Skeletal muscle tissue (tissue), 4 donors: ENCODE measurements around the gene FAS. TPM values are rescaled to one million over a fixed set of nuclear protein-coding genes. Genes with fewer than 3 reads are reported as not detected.
"Not testable (repeated sequence)": the region's sequence is repeated elsewhere in the genome, so short reads cannot be mapped to it uniquely, and the experiment has no call there.

Source experiments
- H3K27ac ChIP-seq: one replicate; pipeline ENCODE4 v1.7.0; 2013; ENCODE audit warnings: mild to moderate bottlenecking, low read depth, low read length, inconsistent platforms
- H3K27me3 ChIP-seq, 3 donors: one replicate each; pipeline ENCODE4 v1.7.0; 2013; ENCODE audit warnings: low read length in 3 of 3; ENCODE audit not compliant: control insufficient read depth in 3 of 3, insufficient read depth in 3 of 3
- H3K36me3 ChIP-seq, 3 donors: one replicate each; pipeline ENCODE4 v1.7.0; 2013; ENCODE audit warnings: low read length in 3 of 3; ENCODE audit not compliant: control insufficient read depth in 3 of 3, insufficient read depth in 3 of 3
- H3K4me1 ChIP-seq, 3 donors: one replicate each; pipeline ENCODE4 v1.7.0; 2013; ENCODE audit warnings: low read length in 3 of 3, mild to moderate bottlenecking in 3 of 3; ENCODE audit not compliant: control insufficient read depth in 3 of 3, insufficient read depth in 3 of 3
- H3K4me3 ChIP-seq, 3 donors: one replicate each; pipeline ENCODE4 v1.7.0; 2013; ENCODE audit warnings: low read length in 3 of 3
- H3K9ac ChIP-seq, 3 donors: one replicate each; pipeline ENCODE4 v1.7.0; 2013; ENCODE audit warnings: low read length in 3 of 3, mild to moderate bottlenecking in 3 of 3, moderate library complexity in 2 of 3, low read depth in 1 of 3
- H3K9me3 ChIP-seq, 3 donors: one replicate each; pipeline ENCODE4 v1.7.0; 2013; ENCODE audit warnings: low read length in 3 of 3; ENCODE audit not compliant: control insufficient read depth in 3 of 3
- total RNA-seq: library from RNA; depleted of rRNA; stranded (reverse); fragments of >200 nt; gene quantifications from one replicate; pipeline ENCODE4 v1.2.3, GENCODE V29; 2014
- donor health status: Osteomylitis.

Gene FAS
- total RNA-seq, 1 donor from 2014 or later = 8.4 TPM

- Histone ChIP-seq H3K36me3 (peaks cover 0 to 6% (median 0%) of the 10 kb centered on the region in 3 donors), H3K9ac (peak overlapping the region in 2 of 3 donors; percentile 29 to 48), H3K4me1 (peaks cover 4 to 20% (median 6%) of the 10 kb centered on the region in 3 donors), H3K9me3 (no peaks in the 10 kb centered on the region), H3K27ac (peak overlapping the region; percentile 52), H3K27me3 (peaks cover 0 to 3% (median 0%) of the 10 kb centered on the region in 3 donors), H3K4me3 (peak overlapping the region in 1 of 3 donors; percentile 24)
Observed at GRCh38 chr10:89001024-89001728, 10.6 kb downstream of the FAS start.

GRCh38 chr10:89001729-89002072, 11.1 kb downstream of the FAS start:
- Histone ChIP-seq H3K9me3 (no peaks in the 10 kb centered on the region), H3K27ac (peak overlapping the region; percentile 52), H3K4me3 (peak overlapping the region in 1 of 3 donors; percentile 3), H3K36me3 (peaks cover 0 to 6% (median 0%) of the 10 kb centered on the region in 3 donors), H3K27me3 (peaks cover 0 to 3% (median 0%) of the 10 kb centered on the region in 3 donors), H3K4me1 (peaks cover 4 to 20% (median 6%) of the 10 kb centered on the region in 3 donors), H3K9ac (no peak overlapping the region)

- no peak overlapping the region for H3K9ac ChIP-seq
- H3K27me3 ChIP-seq = peaks cover 0 to 3% (median 0%) of the 10 kb centered on the region in 3 donors
- H3K27ac ChIP-seq = peak overlapping the region; percentile 52
- H3K9me3 ChIP-seq = no peaks in the 10 kb centered on the region
- H3K4me1 ChIP-seq = peaks cover 4 to 14% (median 6%) of the 10 kb centered on the region in 3 donors
- no peak overlapping the region for H3K4me3 ChIP-seq
- H3K36me3 ChIP-seq = peaks cover 0 to 6% (median 0%) of the 10 kb centered on the region in 3 donors
Observed at GRCh38 chr10:89002226-89002978, 11.8 kb downstream of the FAS start.

GRCh38 chr10:89003344-89003743, 12.7 kb downstream of the FAS start:
- Histone ChIP-seq H3K36me3 (peaks cover 0 to 7% (median 0%) of the 10 kb centered on the region in 3 donors), H3K4me3 (no peak overlapping the region), H3K9ac (no peak overlapping the region), H3K4me1 (peaks cover 4 to 14% (median 6%) of the 10 kb centered on the region in 3 donors), H3K27ac (no peak overlapping the region), H3K9me3 (no peaks in the 10 kb centered on the region), H3K27me3 (peaks cover 0 to 3% (median 0%) of the 10 kb centered on the region in 3 donors)

- Histone ChIP-seq H3K4me1 (no peaks in the 10 kb centered on the region), H3K27ac (no peak overlapping the region), H3K9ac (no peak overlapping the region), H3K36me3 (peaks cover 0 to 23% (median 6%) of the 10 kb centered on the region in 3 donors), H3K4me3 (no peak overlapping the region), H3K9me3 (no peaks in the 10 kb centered on the region), H3K27me3 (no peaks in the 10 kb centered on the region)
Observed at GRCh38 chr10:89007129-89007893, 16.7 kb downstream of the FAS start.

- not testable (repeated sequence) for H3K9me3 ChIP-seq, H3K27me3 ChIP-seq, H3K4me1 ChIP-seq, H3K9ac ChIP-seq, H3K4me3 ChIP-seq, H3K27ac ChIP-seq
- peaks cover 0 to 15% (median 2%) of the 10 kb centered on the region in 3 donors for H3K36me3 ChIP-seq
Observed at GRCh38 chr10:89018700-89019346, 28.2 kb downstream of the FAS start.

- no peak overlapping the region for H3K4me3 ChIP-seq
- no peaks in the 10 kb centered on the region for H3K27me3 ChIP-seq
- H3K27ac ChIP-seq = no peak overlapping the region
- H3K4me1 ChIP-seq = no peaks in the 10 kb centered on the region
- peaks cover 0 to 15% (median 0%) of the 10 kb centered on the region in 3 donors for H3K36me3 ChIP-seq
- no peak overlapping the region for H3K9ac ChIP-seq
- peaks cover 0 to 9% (median 0%) of the 10 kb centered on the region in 3 donors for H3K9me3 ChIP-seq
Observed at GRCh38 chr10:89019569-89020327, 29.1 kb downstream of the FAS start.

GRCh38 chr10:89021526-89021925, 30.9 kb downstream of the FAS start:
- not testable (repeated sequence) for H3K4me1 ChIP-seq, H3K9me3 ChIP-seq, H3K27ac ChIP-seq, H3K4me3 ChIP-seq, H3K9ac ChIP-seq, H3K27me3 ChIP-seq
- H3K36me3 ChIP-seq = peaks cover 0 to 13% (median 0%) of the 10 kb centered on the region in 3 donors

GRCh38 chr10:89022734-89023133, 32.1 kb downstream of the FAS start:
- peaks cover 0 to 9% (median 0%) of the 10 kb centered on the region in 3 donors for H3K9me3 ChIP-seq
- H3K9ac ChIP-seq = no peak overlapping the region
- no peak overlapping the region for H3K27ac ChIP-seq
- peaks cover 0 to 13% (median 0%) of the 10 kb centered on the region in 3 donors for H3K36me3 ChIP-seq
- H3K4me1 ChIP-seq = peaks cover 0 to 6% (median 3%) of the 10 kb centered on the region in 3 donors
- no peak overlapping the region for H3K4me3 ChIP-seq
- H3K27me3 ChIP-seq = no peaks in the 10 kb centered on the region
